SK-N-SH treated with all-trans-retinoic acid at 6 μM for 48 hours (cell line): Measurements from ENCODE around the gene EMILIN2.

Experiments
- BACH2 ChIP-seq: fragments of 250-450 bp; sonication (Bioruptor Pico); IDR thresholded peaks from 2 replicates; pipeline ENCODE4 v1.9.0; 2021; ENCODE audit warnings: mild to moderate bottlenecking, borderline replicate concordance
- TSHZ2 ChIP-seq: fragments of 250-450 bp; sonication (Bioruptor Pico); IDR thresholded peaks from 2 replicates; pipeline ENCODE4 v1.5.0; 2020; ENCODE audit warnings: mild to moderate bottlenecking, moderate library complexity

- TF ChIP-seq BACH2 (CRISPR knock-in tag): no peak
- no peak for TF ChIP-seq TSHZ2 (CRISPR knock-in tag)
These were observed 19.7 kb upstream of the EMILIN2 start for GRCh38 chr18:2827061-2827460.
